IPS DF 4.7 (cell line): ENCODE measurements around the gene AKNAD1.

Source experiments
- DNase-seq: peaks from one replicate; pipeline ENCODE4 v3.0.0-alpha.2; 2013; ENCODE audit warnings: low spot score; ENCODE audit errors: extremely low read depth

Gene AKNAD1

DNA sequence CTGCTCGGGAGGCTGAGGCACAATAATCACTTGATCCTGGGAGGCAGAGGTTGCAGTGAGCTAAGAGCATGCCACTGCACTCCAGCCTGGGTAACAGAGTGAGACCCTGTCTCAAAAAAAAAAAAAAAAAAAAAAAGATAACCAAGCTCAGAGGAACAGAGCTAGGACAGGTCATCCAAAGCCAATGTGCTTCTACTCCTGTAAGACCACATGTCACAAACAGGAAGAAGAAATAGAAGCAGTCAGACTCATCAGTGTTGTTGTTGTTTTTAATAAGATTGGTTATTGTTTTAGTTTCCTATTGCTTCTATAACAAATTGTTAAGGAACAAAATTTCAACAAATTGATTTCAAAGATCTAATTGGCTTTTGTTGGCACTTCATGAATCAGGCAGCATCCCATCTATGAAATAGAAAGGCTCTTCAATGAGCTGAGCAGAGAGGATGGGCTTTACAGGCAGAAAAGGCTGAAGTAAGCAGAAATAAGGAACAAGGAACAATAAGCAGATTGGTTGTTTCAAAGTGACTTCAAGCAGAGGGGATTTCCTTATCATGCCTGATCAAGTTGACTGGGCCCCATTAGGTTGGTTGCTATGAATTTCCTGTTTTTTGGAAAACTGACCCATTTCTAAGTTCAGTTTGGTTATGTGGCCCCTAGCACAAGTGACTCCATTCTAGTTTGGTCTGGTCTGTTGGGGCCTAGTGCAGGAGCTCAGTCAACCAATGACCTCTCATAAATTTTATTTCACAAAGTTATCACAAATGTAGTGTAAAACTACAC, 6.0 kb upstream of the AKNAD1 start:
- DNase-seq = no peak

DNA sequence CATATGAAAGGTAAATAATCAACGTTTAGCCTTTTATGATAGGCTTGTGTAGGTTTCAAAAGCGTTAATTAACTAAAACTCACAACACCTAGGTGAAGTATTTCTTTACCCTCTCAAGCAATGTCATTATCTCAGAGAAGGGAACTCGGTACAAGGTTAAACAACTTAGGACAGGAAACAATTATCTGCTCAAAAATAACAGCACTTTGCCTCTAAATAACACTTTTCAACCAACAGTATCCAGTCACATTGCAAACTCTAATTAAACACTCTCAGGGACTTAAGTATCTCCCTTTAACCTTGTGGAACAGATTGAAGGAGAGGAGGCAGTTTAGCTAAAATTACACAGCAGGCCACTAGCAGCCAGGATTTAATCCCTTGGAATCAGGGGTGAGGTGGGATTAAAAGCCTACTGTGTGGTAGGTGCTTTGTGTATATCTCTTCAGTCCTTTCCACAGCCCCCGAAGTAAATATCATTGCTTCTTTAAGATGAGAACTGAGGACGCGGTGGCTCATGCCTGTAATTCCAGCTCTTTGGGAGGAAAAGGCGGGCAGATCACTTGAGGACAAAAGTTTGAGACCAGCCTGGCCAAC, 5.2 kb upstream of the AKNAD1 start:
- DNase-seq = no peak

DNA sequence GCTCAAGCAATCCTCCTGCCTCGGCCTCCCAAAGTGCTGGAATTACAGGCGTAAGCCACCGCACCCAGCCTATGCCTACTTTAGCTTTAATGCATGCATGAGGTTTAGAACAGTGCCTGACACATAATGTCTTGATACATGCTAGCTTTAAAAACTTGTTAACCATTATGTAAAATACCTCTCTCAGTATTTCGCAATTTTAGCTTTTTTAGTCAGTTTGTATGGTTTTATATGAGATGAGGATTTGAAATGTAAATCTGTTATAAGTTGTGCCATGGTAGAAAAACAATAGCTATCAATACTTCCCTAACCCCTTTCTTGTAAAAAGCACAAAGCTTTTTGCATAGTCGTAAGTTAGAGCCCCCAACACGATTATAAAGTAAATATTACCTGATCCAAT, 4.7 kb upstream of the AKNAD1 start:
- no peak for DNase-seq

DNA sequence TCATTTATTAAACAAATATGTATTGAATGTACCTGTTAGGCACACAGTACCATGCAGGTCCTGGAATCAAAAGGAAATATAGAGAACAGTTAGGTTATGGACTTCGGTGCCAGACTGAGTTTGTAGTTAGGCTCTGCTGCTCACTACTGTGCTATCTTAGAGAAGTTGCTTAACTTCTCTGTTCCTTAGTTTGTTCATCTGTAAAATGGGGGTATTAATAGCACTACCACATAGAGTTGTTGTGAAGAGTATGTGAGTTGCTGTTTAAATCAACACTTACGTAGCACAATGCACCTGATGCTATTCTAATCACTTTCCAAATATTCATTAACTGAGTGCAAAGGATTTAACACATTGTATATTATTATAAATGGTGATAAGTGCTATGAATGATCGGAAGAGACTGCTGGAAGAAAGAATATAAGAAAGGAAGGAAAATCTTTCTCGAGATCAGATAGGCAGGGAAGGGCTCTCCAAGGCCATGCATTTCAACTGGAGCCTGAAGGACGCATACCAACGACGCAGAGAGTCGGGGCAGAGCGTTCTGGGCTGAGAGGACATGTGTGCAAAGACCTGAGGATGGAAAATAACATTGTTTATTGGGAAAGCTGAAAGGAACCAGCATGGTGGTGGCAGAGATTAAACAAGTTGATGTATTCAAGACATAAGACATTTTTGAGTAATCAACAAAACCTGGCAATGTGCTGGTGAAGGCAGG, 3.5 kb upstream of the AKNAD1 start:
- no peak for DNase-seq

DNA sequence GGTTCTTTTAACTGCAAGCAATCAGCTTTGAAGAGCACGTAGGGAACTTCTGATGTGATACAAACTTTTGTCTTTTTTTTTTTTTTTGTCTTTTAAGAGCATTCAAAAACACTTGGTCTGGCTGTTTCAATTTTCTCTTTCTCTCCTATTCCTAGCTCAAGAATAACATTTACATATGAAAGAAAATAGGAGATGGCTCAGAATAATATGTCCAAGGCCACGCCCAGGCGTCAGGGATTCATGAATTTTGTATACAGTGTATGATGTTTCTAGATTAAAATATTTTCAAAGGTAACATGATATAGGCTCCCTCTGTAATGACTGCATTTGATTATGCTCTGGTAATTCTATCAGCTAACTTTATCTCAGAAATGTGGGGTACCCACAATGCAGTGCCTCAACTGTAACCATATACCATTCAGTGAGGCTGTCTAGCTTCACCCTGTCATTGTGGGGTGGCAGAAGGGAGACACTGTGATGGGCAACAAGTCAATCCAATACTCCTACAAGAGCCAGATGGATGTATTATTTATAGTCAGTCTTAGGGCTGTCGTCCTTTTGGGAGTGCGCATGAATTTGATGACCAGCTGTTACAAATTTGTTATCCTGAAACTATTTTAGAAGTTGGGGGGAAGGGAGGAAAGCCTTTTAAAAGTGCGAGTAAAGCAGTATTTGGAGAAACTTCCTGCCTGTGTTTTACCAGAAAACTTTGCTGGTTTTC, 1.5 kb upstream of the AKNAD1 start:
- DNase-seq = no peak

DNA sequence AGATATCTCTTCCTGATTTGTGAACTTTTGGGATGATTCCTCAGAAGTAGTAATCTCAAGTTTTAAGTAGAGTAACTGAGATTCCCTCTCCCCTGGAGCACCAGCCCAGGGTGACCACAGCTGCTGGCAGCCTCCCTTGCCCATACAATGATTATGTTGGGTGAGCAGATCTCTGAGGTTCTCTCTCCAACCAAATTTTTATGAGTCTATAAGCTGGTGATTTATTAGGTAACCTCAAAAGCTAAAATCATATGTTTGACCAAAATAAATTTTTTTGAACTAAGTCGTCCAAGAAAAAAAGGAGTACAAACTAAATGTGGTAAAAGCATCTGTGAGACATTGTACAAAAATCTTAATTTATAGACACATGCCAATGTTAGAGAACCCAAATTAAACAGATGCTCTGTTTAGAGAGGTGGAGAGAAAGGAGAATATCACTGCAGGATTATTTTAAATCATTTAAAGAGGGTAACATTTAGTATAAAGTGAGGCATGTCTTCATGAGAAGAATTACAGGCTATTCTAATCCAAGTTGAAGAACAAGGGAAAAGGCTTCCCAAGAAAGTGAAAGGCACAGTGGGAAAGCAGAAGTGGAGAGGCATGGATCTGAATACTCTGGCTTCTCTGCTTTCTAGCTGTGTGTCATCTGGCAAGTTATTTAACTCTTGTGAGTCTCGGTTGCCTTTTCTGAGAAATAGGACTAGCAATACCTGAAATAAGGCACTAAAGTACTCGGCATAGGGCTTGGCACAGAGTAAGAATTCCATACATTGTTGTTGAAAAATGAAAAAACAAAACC, 2.5 kb downstream of the AKNAD1 start:
- no peak for DNase-seq

DNA sequence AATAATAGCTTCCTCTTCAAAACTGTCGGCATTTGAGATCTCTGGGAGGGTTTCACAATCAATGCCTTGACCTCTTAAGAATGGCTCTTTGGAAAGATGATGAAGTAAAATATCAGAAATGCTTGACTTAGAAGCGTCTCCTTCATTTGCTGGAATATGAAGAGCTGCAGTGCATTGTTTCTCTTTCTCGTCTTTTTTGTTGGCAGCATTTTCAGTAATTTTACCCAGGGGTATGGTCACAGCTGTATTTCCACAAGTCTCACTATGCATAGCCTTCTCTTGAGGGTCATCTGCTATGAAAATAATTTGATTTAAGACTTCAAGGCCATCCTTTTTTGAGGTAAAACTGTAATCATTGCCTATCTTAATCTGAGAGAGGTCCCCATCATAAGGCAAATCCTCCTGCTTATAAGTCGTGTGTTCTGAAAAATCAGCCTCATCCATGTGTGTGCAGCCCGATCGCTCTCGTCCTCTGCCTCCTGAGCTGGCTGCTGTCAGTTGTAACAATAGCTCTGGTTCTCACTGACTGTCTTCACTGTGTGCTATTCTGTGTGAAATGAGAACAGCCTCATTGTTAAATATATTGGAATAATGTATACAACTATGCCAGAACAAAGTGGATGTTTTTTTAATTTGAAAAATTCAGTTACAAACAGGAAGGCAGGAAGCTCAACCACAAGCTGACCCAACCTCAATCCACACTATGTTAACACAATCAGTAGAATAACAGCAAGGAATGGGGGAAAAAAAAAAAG, 4.5 kb downstream of the AKNAD1 start:
- DNase-seq = no peak

DNA sequence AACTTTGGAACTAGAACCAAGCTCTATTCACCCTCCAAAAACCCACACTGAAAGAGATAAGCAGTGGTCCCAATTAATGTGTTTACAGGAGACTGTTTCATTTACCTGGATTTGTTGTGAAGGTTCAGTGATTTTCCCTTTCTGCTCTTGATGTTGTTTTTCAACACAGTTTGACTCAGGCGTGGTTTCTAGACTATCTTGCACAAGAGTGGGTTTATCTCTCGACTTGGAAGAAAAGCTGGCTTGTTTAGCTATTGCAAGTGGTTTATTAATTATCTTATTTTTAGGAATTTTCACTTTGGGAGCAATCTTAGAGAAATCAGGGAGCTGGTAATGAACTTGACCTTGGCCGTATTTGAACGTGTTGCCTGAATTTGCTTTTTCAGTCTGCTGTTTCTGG, 5.3 kb downstream of the AKNAD1 start:
- DNase-seq = no peak

DNA sequence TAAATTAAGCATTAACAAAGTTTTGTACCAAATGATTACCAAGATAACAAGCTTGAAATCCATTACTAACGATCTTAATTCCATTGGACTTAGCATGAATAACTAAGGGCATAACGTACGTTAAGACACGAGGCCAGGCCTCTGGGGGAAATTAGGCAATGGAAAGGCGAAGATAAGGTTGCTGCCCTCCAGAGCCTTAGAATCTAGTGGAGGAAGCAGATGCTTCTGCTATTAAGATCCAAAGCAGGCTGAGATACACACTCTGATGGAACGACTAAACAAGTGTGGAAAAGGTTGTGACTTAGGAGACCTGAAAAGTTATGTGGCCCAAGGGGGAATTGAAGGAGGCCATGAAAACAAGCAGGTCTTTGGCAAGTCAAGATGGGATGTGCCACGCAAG, 6.0 kb downstream of the AKNAD1 start:
- no peak for DNase-seq

DNA sequence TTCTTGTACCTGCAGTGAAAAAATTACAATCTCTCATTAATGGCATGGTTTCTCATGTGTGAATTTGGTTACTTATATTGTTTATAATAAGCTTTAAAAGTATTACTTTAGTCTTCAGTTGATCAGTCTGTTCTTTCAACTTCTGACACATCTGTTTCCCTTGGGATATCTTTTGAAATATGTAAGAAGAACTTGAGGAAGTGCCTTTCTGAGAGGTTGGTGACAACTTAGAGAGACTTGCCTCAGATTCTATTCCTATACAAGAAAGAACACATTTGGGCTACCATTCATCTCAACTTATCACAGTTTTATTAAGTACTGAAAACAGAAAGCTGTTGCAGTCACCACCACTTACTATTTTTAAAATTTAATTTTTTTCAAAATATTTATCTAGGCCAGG, 8.1 kb downstream of the AKNAD1 start:
- DNase-seq = no peak

DNA sequence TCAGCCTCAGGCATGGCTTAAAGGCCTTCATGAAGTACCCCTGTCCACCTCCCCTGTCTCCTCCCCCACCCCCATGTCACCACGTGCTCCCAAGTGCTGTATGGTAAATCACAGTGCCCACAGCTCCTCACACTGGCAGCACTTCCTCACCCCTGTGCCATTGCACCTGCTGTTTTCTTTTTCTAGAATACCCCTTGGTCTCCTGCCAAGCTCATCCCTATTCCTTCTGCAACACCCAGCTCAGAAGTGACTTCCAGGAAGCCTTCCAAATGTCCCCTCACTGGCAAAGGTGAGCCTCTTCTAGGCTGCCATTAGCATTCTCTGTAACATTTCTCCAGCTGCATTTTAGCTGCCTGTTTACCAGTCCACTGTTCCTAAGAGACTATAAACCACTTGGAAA, 9.4 kb downstream of the AKNAD1 start:
- no peak for DNase-seq

DNA sequence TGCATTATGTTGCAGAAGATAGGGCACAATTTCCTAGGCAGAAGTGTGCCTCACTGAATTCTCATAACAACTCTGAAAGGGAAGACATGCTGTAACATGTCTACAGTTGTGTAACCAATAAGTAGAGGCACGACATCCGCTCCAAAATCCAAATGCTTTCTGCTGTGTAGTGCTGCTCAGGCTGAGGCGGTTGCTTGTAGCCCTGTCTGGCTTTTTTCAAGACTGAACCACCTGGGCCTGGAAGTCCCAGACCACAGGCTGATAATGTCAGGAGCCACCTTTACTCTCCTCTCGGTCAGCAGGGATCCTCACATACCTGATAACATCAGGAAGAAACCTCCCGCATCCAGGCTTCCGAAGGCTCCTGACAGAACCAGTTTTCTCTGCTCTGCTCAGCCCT, 10.9 kb downstream of the AKNAD1 start:
- DNase-seq = no peak

DNA sequence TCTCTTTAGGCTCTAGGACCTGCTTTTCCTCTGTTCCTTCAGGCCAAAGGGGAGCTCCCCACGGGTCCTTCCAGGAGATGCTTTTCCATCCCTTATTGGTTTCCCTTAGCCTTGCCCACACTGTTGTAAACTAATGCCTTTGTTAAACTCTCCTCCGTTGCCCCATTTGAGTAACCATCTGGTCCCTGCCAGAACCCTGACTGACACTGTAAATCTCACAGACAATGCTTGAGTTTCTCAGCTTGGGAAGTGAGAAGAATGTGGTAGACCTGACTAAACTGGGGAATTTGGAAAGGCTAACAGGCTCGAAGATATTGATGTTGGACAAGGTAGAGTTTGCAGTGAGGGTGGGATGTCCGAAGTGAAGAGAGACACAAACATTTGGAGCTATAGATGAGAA, 11.4 kb downstream of the AKNAD1 start:
- no peak for DNase-seq

DNA sequence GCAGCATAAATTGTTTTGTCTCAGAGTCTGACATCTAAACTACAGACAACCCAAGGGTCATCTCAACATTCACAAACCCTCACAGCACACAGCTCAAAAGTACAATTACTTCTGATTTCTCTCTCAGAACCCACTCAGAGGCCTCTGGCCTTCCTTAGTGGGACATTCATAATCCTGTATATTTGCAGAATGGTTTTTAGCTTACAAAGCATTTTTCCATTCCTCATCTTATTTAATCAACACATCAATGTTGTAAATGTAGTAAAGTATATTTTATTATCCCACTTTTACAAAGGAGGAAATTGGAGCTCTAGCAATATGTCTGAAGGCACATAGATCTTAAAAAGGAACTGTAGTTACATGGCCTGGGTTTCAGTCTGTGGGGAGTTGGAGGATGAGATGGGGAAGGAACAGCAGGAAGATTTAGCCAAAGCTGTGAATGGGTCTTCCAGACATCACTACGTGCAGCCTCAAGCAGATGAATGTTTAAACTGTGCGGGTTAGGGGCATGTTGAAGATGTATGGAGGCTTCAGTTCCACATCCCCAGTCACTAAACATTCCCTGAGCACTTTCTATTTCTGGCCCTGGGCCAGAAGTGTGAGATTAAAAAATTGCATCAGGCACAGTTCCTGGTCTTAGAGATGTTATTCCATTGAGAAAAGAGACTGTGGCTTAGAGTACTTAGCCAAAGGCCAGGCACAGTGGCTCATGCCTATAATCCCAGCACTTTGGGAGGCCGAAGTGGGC, 13.3 kb downstream of the AKNAD1 start:
- no peak for DNase-seq

DNA sequence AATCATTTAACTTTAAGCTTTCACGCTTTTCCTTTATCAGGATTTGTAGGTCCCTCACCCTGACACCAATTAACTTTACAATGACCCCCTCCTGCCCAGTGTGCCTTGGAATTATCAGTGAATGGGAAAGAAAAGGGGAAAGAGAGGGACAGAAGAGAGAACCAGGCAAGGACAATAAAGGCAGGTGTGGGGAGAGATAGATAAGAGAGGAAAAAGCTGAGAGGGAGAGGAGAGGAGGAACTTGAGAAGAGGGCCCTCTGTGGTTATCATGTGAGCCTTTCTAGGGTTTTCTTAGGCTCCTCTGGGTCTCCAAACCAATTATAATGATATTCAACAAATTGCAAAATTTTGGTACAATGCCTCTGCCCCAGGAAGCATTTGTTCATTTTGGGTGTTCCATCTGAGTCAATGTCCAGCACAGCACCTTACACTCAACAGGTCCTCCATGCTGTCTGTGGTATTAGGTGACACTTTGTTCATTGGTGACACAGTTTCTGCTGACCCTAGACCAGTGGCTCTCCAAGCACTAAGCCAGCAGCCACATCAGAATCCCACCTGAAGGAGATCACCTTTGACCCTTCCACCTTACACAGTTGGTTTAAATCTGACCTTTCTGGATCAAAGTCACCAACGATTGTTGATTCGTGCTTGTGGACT, 14.2 kb downstream of the AKNAD1 start:
- no peak for DNase-seq

DNA sequence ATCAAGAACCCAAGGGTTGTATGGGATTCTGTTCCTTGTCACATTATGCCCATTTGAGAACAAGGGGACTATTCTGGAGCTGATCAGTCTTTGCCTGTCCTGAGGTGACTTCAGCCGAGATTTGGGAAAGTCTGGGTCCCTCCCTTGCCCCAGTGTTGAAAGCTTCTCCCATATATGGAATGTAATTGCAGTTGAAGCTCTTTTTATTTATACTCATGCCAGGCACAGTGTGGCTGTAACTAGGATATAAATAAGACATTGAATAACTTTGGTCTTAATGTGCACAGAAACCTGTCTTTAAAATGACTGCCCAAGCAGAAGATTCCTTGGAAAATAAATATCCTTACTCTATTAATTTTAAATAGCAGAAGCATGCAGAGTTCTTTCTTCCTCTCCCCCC, 15.2 kb downstream of the AKNAD1 start:
- no peak for DNase-seq

DNA sequence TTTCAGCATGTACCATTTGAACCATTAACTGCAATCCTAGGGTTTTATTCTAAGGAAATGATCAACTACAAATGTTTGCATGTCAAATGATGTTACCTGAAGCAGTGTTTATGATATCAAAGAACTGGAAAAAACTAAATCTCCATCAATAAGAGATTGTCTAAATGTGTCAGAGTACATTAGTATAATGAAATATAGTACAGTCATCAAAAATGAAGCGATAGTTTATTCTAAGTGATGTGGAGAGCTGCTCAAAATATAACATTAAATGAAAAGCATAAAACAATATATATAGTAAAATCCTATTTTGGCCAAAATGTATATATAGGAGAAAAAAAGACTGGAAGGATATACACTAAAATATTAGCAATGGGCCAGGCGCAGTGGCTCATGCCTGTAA, 24.0 kb downstream of the AKNAD1 start:
- DNase-seq = no peak

DNA sequence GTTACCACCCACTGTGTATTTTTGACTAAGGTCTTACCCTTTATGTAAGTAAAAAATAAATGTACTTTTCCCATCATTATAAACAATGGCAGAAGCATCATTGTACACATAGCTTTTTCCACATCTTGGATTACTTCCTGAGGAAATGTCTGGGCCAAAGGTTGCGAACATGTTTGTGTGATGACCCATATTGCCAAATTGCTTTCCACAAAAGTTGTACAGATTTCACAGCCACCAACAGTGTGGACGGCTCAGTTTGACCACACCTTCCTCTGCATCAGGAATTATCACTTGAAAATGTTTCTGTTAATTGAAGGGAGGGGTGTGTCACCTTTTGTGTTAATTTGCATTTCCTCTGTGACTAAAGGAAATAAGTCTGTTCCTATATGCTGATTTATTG, 25.7 kb downstream of the AKNAD1 start:
- DNase-seq = no peak
